ENCODE data around the gene CCN2. TPM values are rescaled to one million over a fixed set of nuclear protein-coding genes. Genes with fewer than 3 reads are reported as not detected.

The CCN2 gene
- total and polyA plus RNA-seq, 2 experiments from 2014 or later: 147 to 300 TPM

- Histone ChIP-seq H3K9me3 (ENCODE audit: low read depth) (no peaks in the 10 kb centered on the region), H3K27me3 (no peaks in the 10 kb centered on the region), H4K20me1 (ENCODE audit: insufficient read depth, poor library complexity, severe bottlenecking) (no peaks in the 10 kb centered on the region), H3K36me3 (replicated peaks; ENCODE audit: insufficient read depth, low read depth) (no peaks in the 10 kb centered on the region), H3K4me2 (no peak overlapping the region), H3K9me2 (replicated peaks; ENCODE audit: insufficient read depth) (no peaks in the 10 kb centered on the region), H2AFZ (no peak overlapping the region), H3K4me1 (ENCODE audit: insufficient read depth) (no peaks in the 10 kb centered on the region), H3K27ac (no peak overlapping the region), H3K4me3 (no peak overlapping the region), H3K79me2 (no peaks in the 10 kb centered on the region)
- WGBS (ENCODE audit: low lambda C conversion rate, missing lambda C conversion rate): 96% methylated on average over 2 of the region's 2 CpGs
- TF ChIP-seq EZH2phosphoT487 (IDR thresholded peaks at IDR 0.05; ENCODE audit: low read depth, severe bottlenecking, unreplicated experiment) (no peak), EZH2 (IDR thresholded peaks at IDR 0.05; ENCODE audit: borderline replicate concordance) (no peak), CTCF (IDR thresholded peaks at IDR 0.05; ENCODE audit: poor library complexity) (no peak)
- no peak for DNase-seq (ENCODE audit: low spot score)
Observed at GRCh38 chr6:131992557-131992956, 41.4 kb upstream of the CCN2 start.

GRCh38 chr6:131989036-131989435, 37.9 kb upstream of the CCN2 start:
- H3K27me3 ChIP-seq: no peaks in the 10 kb centered on the region
- H3K4me1 ChIP-seq (ENCODE audit: insufficient read depth): no peaks in the 10 kb centered on the region
- H2AFZ ChIP-seq: no peak overlapping the region
- WGBS (ENCODE audit: low lambda C conversion rate, missing lambda C conversion rate): 95% methylated on average over 4 of the region's 4 CpGs
- no peak for DNase-seq (ENCODE audit: low spot score)
- TF ChIP-seq EZH2phosphoT487 (IDR thresholded peaks at IDR 0.05; ENCODE audit: low read depth, severe bottlenecking, unreplicated experiment) (no peak), EZH2 (IDR thresholded peaks at IDR 0.05; ENCODE audit: borderline replicate concordance) (no peak), CTCF (IDR thresholded peaks at IDR 0.05; ENCODE audit: poor library complexity) (no peak)
- H3K4me3 ChIP-seq: no peak overlapping the region
- no peaks in the 10 kb centered on the region for H3K36me3 ChIP-seq (replicated peaks; ENCODE audit: insufficient read depth, low read depth)
- no peaks in the 10 kb centered on the region for H3K9me2 ChIP-seq (replicated peaks; ENCODE audit: insufficient read depth)
- H3K79me2 ChIP-seq: no peaks in the 10 kb centered on the region
- H4K20me1 ChIP-seq (ENCODE audit: insufficient read depth, poor library complexity, severe bottlenecking): no peaks in the 10 kb centered on the region
- H3K9me3 ChIP-seq (ENCODE audit: low read depth): no peaks in the 10 kb centered on the region
- H3K27ac ChIP-seq: no peak overlapping the region
- H3K4me2 ChIP-seq: no peak overlapping the region

- Histone ChIP-seq H3K4me1 (ENCODE audit: insufficient read depth) (peaks cover 21% of the 10 kb centered on the region), H3K4me2 (no peak overlapping the region), H3K4me3 (no peak overlapping the region), H3K27me3 (no peaks in the 10 kb centered on the region), H3K79me2 (no peaks in the 10 kb centered on the region), H3K9me2 (replicated peaks; ENCODE audit: insufficient read depth) (no peaks in the 10 kb centered on the region), H3K36me3 (replicated peaks; ENCODE audit: insufficient read depth, low read depth) (no peaks in the 10 kb centered on the region), H4K20me1 (ENCODE audit: insufficient read depth, poor library complexity, severe bottlenecking) (no peaks in the 10 kb centered on the region), H2AFZ (no peak overlapping the region), H3K9me3 (ENCODE audit: low read depth) (no peaks in the 10 kb centered on the region), H3K27ac (no peak overlapping the region)
- no peak for TF ChIP-seq EZH2 (IDR thresholded peaks at IDR 0.05; ENCODE audit: borderline replicate concordance)
- no peak for TF ChIP-seq CTCF (IDR thresholded peaks at IDR 0.05; ENCODE audit: poor library complexity)
- TF ChIP-seq EZH2phosphoT487 (IDR thresholded peaks at IDR 0.05; ENCODE audit: low read depth, severe bottlenecking, unreplicated experiment): no peak
- no peak for DNase-seq (ENCODE audit: low spot score)
- WGBS (ENCODE audit: low lambda C conversion rate, missing lambda C conversion rate): 94% methylated on average over 2 of the region's 2 CpGs
Observed at GRCh38 chr6:131982740-131983259, 31.6 kb upstream of the CCN2 start.

- Histone ChIP-seq H3K4me2 (no peak overlapping the region), H3K27me3 (no peaks in the 10 kb centered on the region), H3K9me2 (replicated peaks; ENCODE audit: insufficient read depth) (no peaks in the 10 kb centered on the region), H3K36me3 (replicated peaks; ENCODE audit: insufficient read depth, low read depth) (no peaks in the 10 kb centered on the region), H2AFZ (no peak overlapping the region), H3K9me3 (ENCODE audit: low read depth) (no peaks in the 10 kb centered on the region), H3K4me3 (no peak overlapping the region), H3K79me2 (no peaks in the 10 kb centered on the region), H3K4me1 (ENCODE audit: insufficient read depth) (peaks cover 26% of the 10 kb centered on the region), H4K20me1 (ENCODE audit: insufficient read depth, poor library complexity, severe bottlenecking) (no peaks in the 10 kb centered on the region), H3K27ac (peak overlapping the region; percentile 21)
- TF ChIP-seq CTCF (IDR thresholded peaks at IDR 0.05; ENCODE audit: poor library complexity) (no peak), EZH2phosphoT487 (IDR thresholded peaks at IDR 0.05; ENCODE audit: low read depth, severe bottlenecking, unreplicated experiment) (no peak)
- 98% methylated on average over 3 of the region's 3 CpGs for WGBS (ENCODE audit: low lambda C conversion rate, missing lambda C conversion rate)
- no peak for DNase-seq (ENCODE audit: low spot score)
Observed at GRCh38 chr6:131981624-131981978, 30.4 kb upstream of the CCN2 start.

All from hepatocyte (in vitro differentiated cells).